ENCODE data around the gene AFF3.

DNA sequence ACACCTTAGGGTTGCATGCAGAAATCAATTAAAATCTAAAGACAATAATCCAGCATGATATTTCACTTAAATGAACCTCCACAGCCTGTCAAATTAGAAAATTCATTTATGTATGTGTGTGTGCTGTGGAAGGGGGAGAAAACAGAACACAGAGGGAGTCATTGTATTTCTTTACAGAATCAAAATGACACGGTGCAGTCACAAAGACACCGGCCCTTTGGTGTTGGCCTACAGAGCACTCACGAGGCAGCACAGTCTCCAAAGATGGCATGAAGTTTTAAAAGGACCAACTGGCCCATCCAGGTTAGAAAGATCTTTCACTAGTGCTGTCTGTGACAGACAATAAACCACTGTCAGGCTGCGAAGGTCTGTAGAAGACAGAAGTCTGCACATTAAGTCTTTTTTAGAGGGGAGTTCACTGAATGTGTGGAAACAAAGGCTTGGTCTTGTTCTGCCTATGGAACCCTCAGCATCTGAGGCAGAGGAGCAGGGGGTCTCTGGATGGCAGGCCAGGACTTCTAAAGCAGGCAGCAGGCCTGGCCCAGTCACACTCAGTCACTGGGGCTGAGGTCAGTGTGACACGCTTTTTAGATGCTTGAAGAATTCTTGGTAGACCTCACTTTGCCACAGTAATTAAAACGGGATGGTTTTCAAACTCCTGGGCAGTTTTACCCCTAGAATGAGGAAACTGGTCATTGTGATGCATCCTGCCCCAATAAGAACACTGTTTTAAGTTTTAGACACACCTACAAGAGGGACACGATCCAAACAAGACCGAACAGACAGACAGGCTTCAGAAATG, 184.9 kb downstream of the AFF3 start:
- TF ChIP-seq POLR2A (IDR thresholded peaks at IDR 0.05): no peak
- TF ChIP-seq, protein P1, sequence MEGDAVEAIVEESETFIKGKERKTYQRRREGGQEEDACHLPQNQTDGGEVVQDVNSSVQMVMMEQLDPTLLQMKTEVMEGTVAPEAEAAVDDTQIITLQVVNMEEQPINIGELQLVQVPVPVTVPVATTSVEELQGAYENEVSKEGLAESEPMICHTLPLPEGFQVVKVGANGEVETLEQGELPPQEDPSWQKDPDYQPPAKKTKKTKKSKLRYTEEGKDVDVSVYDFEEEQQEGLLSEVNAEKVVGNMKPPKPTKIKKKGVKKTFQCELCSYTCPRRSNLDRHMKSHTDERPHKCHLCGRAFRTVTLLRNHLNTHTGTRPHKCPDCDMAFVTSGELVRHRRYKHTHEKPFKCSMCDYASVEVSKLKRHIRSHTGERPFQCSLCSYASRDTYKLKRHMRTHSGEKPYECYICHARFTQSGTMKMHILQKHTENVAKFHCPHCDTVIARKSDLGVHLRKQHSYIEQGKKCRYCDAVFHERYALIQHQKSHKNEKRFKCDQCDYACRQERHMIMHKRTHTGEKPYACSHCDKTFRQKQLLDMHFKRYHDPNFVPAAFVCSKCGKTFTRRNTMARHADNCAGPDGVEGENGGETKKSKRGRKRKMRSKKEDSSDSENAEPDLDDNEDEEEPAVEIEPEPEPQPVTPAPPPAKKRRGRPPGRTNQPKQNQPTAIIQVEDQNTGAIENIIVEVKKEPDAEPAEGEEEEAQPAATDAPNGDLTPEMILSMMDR (IDR thresholded peaks at IDR 0.05 in 8 of 11, conservative IDR thresholded peaks at IDR 0.05 in 3 of 11): no peak
- TF ChIP-seq POLR2AphosphoS5 (IDR thresholded peaks at IDR 0.05): no peak

Data from spleen (tissue), 7 donors.